HFFc6 (cell line): Measurements from ENCODE around the gene CCDC17. TPM values are rescaled to one million over a fixed set of nuclear protein-coding genes. Genes with fewer than 3 reads are reported as not detected.

ENCODE experiments used
- DNase-seq: peaks from one replicate; pipeline ENCODE4 v3.0.0-alpha.2; 2018
- H3K27ac Mint-ChIP-seq: 2 replicates; pipeline ENCODE4 v1.8.0; 2020; ENCODE audit warnings: mild to moderate bottlenecking, mixed read lengths
- H3K27me3 Mint-ChIP-seq: 2 replicates; pipeline ENCODE4 v1.8.0; 2021; ENCODE audit warnings: mild to moderate bottlenecking, moderate library complexity, mixed read lengths; ENCODE audit not compliant: insufficient read depth
- H3K36me3 Mint-ChIP-seq: 2 replicates; pipeline ENCODE4 v1.8.0; 2021; ENCODE audit warnings: low read depth, mixed read lengths
- H3K4me1 Mint-ChIP-seq: 2 replicates; pipeline ENCODE4 v1.8.0; 2020; ENCODE audit warnings: low read depth, mixed read lengths
- H3K4me3 Mint-ChIP-seq: 2 replicates; pipeline ENCODE4 v1.8.0; 2020; ENCODE audit warnings: mild to moderate bottlenecking, moderate library complexity, mixed read lengths
- H3K9me3 Mint-ChIP-seq: 2 replicates; pipeline ENCODE4 v1.8.0; 2020; ENCODE audit warnings: mild to moderate bottlenecking, mixed read lengths
- CTCF ChIP-seq: fragments of 200-600 bp; sonication (generic); IDR thresholded peaks from 2 replicates; pipeline ENCODE4 v1.5.0; 2021; ENCODE audit warnings: antibody characterized with exemption, mild to moderate bottlenecking
- total RNA-seq, 6 experiments: library from RNA; stranded (reverse); fragmentation: NEBNext Ultra II Directional; extraction: Animal tissue kit (Norgen Biotek cat#: 25700); gene quantifications; 2 replicates in 1 of 6; 3 replicates in 5 of 6; pipeline ENCODE4 v1.2.3, GENCODE V29; 2021

CCDC17 gene
- total RNA-seq, 6 experiments from 2014 or later = 0.24 to 0.79 (median 0.31) TPM

GRCh38 chr1:45615885-45616284 lies 8.0 kb downstream of the CCDC17 start:
- DNase-seq = no peak
- Mint-ChIP-seq H3K36me3 (peaks cover 20% of the 10 kb centered on the region), H3K9me3 (no peaks in the 10 kb centered on the region), H3K27me3 (no peaks in the 10 kb centered on the region; the same call in 1 of the 2 replicates), H3K4me1 (peaks cover 17% of the 10 kb centered on the region), H3K4me3 (no peak overlapping the region), H3K27ac (no peak overlapping the region)
- TF ChIP-seq CTCF = no peak

- no peak overlapping the region for H3K4me3 Mint-ChIP-seq
- no peaks in the 10 kb centered on the region for H3K9me3 Mint-ChIP-seq
- peaks cover 29% of the 10 kb centered on the region for H3K36me3 Mint-ChIP-seq
- TF ChIP-seq CTCF = no peak
- H3K27me3 Mint-ChIP-seq = no peaks in the 10 kb centered on the region; the same call in 1 of the 2 replicates
- DNase-seq = no peak
- H3K27ac Mint-ChIP-seq = no peak overlapping the region
- H3K4me1 Mint-ChIP-seq = peaks cover 17% of the 10 kb centered on the region
Observed at GRCh38 chr1:45612941-45613579, 10.8 kb downstream of the CCDC17 start.

- TF ChIP-seq CTCF = no peak
- no peak for DNase-seq
- Mint-ChIP-seq H3K27ac (no peak overlapping the region), H3K9me3 (no peaks in the 10 kb centered on the region), H3K4me3 (no peak overlapping the region), H3K27me3 (no peaks in the 10 kb centered on the region; the same call in 1 of the 2 replicates), H3K4me1 (peaks cover 16% of the 10 kb centered on the region), H3K36me3 (peaks cover 30% of the 10 kb centered on the region)
Observed at GRCh38 chr1:45610589-45611226, 13.1 kb downstream of the CCDC17 start.

GRCh38 chr1:45608175-45609156 lies 15.4 kb downstream of the CCDC17 start:
- peak overlapping the region; percentile 1; the same call in 1 of the 2 replicates for H3K27ac Mint-ChIP-seq
- no peaks in the 10 kb centered on the region; the same call in 1 of the 2 replicates for H3K27me3 Mint-ChIP-seq
- H3K4me1 Mint-ChIP-seq = peaks cover 16% of the 10 kb centered on the region
- TF ChIP-seq CTCF = no peak
- H3K36me3 Mint-ChIP-seq = peaks cover 29% of the 10 kb centered on the region
- H3K4me3 Mint-ChIP-seq = no peak overlapping the region
- H3K9me3 Mint-ChIP-seq = no peaks in the 10 kb centered on the region
- DNase-seq = no peak

GRCh38 chr1:45607404-45608074 lies 16.3 kb downstream of the CCDC17 start:
- Mint-ChIP-seq H3K4me1 (peaks cover 18% of the 10 kb centered on the region), H3K9me3 (no peaks in the 10 kb centered on the region), H3K36me3 (peaks cover 29% of the 10 kb centered on the region; the same call in 1 of the 2 replicates), H3K27ac (peak overlapping the region; percentile 34), H3K27me3 (no peaks in the 10 kb centered on the region; the same call in 1 of the 2 replicates), H3K4me3 (no peak overlapping the region)
- no peak for TF ChIP-seq CTCF
- no peak for DNase-seq
